MM.1S (cell line): Measurements from ENCODE around the gene MKRN2.

Source experiments
- DNase-seq: peaks from one replicate; pipeline ENCODE4 v3.0.0-alpha.2; 2015
- H2AFZ ChIP-seq: fragments of 300-600 bp; sonication (generic); 2 replicates; pipeline ENCODE4 v1.6.0; 2016; ENCODE audit warnings: antibody characterized with exemption, low read length
- H3F3A ChIP-seq: fragments of 300-600 bp; sonication (generic); 2 replicates; pipeline ENCODE4 v1.6.1; 2016; ENCODE audit warnings: mild to moderate bottlenecking, antibody characterized with exemption, low read length, moderate library complexity, mixed read lengths; ENCODE audit not compliant: insufficient read depth
- H3K27ac ChIP-seq: fragments of 300-600 bp; sonication (generic); 2 replicates; pipeline ENCODE4 v1.5.1; 2016; ENCODE audit warnings: mild to moderate bottlenecking, low read length
- H3K27me3 ChIP-seq: fragments of 300-600 bp; sonication (generic); replicated peaks from 2 replicates; pipeline ENCODE4 v1.6.0; 2016; ENCODE audit warnings: low read length; ENCODE audit not compliant: insufficient read depth
- H3K36me3 ChIP-seq: fragments of 300-600 bp; sonication (generic); replicated peaks from 2 replicates; pipeline ENCODE4 v1.6.1; 2016; ENCODE audit warnings: mild to moderate bottlenecking, low read length, mixed read lengths; ENCODE audit not compliant: insufficient read depth
- H3K4me1 ChIP-seq: fragments of 300-600 bp; sonication (generic); 2 replicates; pipeline ENCODE4 v1.6.1; 2016; ENCODE audit warnings: low read length, mixed read lengths
- H3K4me2 ChIP-seq: fragments of 300-600 bp; sonication (generic); 2 replicates; pipeline ENCODE4 v1.6.0; 2016; ENCODE audit warnings: low read depth, low read length
- H3K4me3 ChIP-seq: fragments of 300-600 bp; sonication (generic); 2 replicates; pipeline ENCODE4 v1.5.1; 2016; ENCODE audit warnings: low read length, mixed read lengths
- H3K79me2 ChIP-seq: fragments of 300-600 bp; sonication (generic); 2 replicates; pipeline ENCODE4 v1.6.1; 2016; ENCODE audit warnings: mixed run types, low read length, mixed read lengths
- H3K9ac ChIP-seq: fragments of 300-600 bp; sonication (generic); 2 replicates; pipeline ENCODE4 v1.6.1; 2016; ENCODE audit warnings: low read length, mixed read lengths
- H3K9me2 ChIP-seq: fragments of 300-600 bp; sonication (generic); replicated peaks from 2 replicates; pipeline ENCODE4 v1.6.1; 2016; ENCODE audit warnings: mild to moderate bottlenecking, low read length, mixed read lengths; ENCODE audit not compliant: insufficient read depth
- H3K9me3 ChIP-seq: fragments of 300-600 bp; sonication (generic); replicated peaks from 2 replicates; pipeline ENCODE4 v1.6.1; 2016; ENCODE audit warnings: mild to moderate bottlenecking, low read length, mixed read lengths; ENCODE audit not compliant: insufficient read depth
- H4K20me1 ChIP-seq: fragments of 300-600 bp; sonication (generic); 2 replicates; pipeline ENCODE4 v1.6.1; 2016; ENCODE audit warnings: mild to moderate bottlenecking, low read length, moderate library complexity, mixed read lengths; ENCODE audit not compliant: insufficient read depth
- CTCF ChIP-seq: fragments of 300-600 bp; sonication (generic); IDR thresholded peaks from 2 replicates; pipeline ENCODE4 v1.5.1; 2016; ENCODE audit warnings: antibody characterized with exemption, low read length, mixed read lengths
- EZH2 ChIP-seq: fragments of 300-600 bp; sonication (generic); optimal IDR thresholded peaks from 2 replicates; pipeline ENCODE3; 2017; ENCODE audit warnings: low read depth, mild to moderate bottlenecking, antibody characterized with exemption, low read length, mixed read lengths
- EZH2phosphoT487 ChIP-seq: fragments of 300-600 bp; sonication (generic); IDR thresholded peaks from 2 replicates; pipeline ENCODE4 v1.6.1; 2018; ENCODE audit warnings: antibody characterized with exemption, low read length

MKRN2 gene

DNA sequence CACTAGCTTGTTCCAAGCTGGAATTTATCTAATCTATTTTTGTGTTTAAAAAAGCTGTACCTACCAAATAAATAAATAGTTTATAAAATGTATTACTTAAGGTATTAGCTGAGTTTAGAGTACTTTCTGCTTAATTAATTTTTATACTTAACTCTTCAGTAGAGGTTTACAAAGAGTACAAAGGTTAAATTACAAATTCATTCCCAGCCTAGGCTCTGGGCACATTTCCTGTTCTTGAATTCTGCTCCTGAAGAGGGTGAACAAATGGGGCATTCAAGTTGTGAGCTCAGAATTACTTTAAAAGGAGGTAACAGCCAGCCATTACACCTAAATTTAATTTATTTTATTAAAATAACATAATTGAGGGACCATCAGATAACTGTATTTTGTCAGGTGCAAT, 26.4 kb downstream of the MKRN2 start:
- Histone ChIP-seq H3K4me2 (no peak overlapping the region), H3K36me3 (peaks cover 21% of the 10 kb centered on the region; the same call in 1 of the 2 replicates), H3K27me3 (no peaks in the 10 kb centered on the region), H3K9ac (no peak overlapping the region), H3K4me1 (no peaks in the 10 kb centered on the region), H3K79me2 (peaks cover 29% of the 10 kb centered on the region), H4K20me1 (no peaks in the 10 kb centered on the region; the same call in 1 of the 2 replicates), H2AFZ (no peak overlapping the region), H3K9me2 (no peaks in the 10 kb centered on the region), H3F3A (no peaks in the 10 kb centered on the region; the same call in 1 of the 2 replicates), H3K27ac (no peak overlapping the region), H3K9me3 (no peaks in the 10 kb centered on the region), H3K4me3 (no peak overlapping the region)
- no peak for DNase-seq
- no peak for TF ChIP-seq EZH2phosphoT487

DNA sequence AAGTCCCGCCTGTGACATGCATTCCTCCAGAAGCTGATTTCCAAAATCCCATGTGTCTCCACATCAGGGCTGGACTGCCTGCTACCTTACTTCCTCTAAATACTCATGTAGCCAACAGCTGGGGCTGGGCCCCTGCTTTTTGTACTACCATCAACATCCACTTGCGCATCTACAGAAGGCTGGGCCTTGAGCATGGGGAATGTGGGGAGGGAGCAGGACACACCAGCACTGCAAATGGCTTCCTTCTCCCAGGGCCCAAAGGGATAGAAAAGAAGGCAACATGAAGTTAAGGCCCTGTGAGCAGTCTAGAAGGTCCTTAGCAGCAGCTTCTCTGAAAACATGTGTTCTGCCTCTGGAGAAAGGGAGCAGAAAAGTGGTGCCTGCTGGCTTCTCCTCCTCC, 27.2 kb downstream of the MKRN2 start:
- H3K4me3 ChIP-seq = no peak overlapping the region
- no peaks in the 10 kb centered on the region for H3K9me3 ChIP-seq
- H3K4me2 ChIP-seq = no peak overlapping the region
- no peak overlapping the region for H2AFZ ChIP-seq
- H3F3A ChIP-seq = no peaks in the 10 kb centered on the region; the same call in 1 of the 2 replicates
- H3K27me3 ChIP-seq = no peaks in the 10 kb centered on the region
- H4K20me1 ChIP-seq = no peaks in the 10 kb centered on the region; the same call in 1 of the 2 replicates
- H3K9me2 ChIP-seq = no peaks in the 10 kb centered on the region
- H3K27ac ChIP-seq = no peak overlapping the region
- H3K36me3 ChIP-seq = peaks cover 22% of the 10 kb centered on the region; the same call in 1 of the 2 replicates
- TF ChIP-seq EZH2 (no peak), CTCF (no peak), EZH2phosphoT487 (no peak)
- DNase-seq = no peak
- no peak overlapping the region for H3K9ac ChIP-seq
- peaks cover 37% of the 10 kb centered on the region for H3K79me2 ChIP-seq
- no peaks in the 10 kb centered on the region for H3K4me1 ChIP-seq

- no peaks in the 10 kb centered on the region for H3K27me3 ChIP-seq
- H2AFZ ChIP-seq = no peak overlapping the region
- no peak for TF ChIP-seq EZH2phosphoT487
- no peak for TF ChIP-seq EZH2
- TF ChIP-seq CTCF = no peak
- H3K4me3 ChIP-seq = no peak overlapping the region
- H3K9me3 ChIP-seq = no peaks in the 10 kb centered on the region
- peaks cover 22% of the 10 kb centered on the region; the same call in 1 of the 2 replicates for H3K36me3 ChIP-seq
- H3K4me1 ChIP-seq = no peaks in the 10 kb centered on the region
- no peak for DNase-seq
- peaks cover 40% of the 10 kb centered on the region for H3K79me2 ChIP-seq
- no peak overlapping the region for H3K9ac ChIP-seq
- no peaks in the 10 kb centered on the region; the same call in 1 of the 2 replicates for H4K20me1 ChIP-seq
- H3K27ac ChIP-seq = no peak overlapping the region
- no peaks in the 10 kb centered on the region for H3K9me2 ChIP-seq
- H3K4me2 ChIP-seq = no peak overlapping the region
- no peaks in the 10 kb centered on the region; the same call in 1 of the 2 replicates for H3F3A ChIP-seq
Observed at GRCh38 chr3:12585181-12585580, 28.3 kb downstream of the MKRN2 start.

GRCh38 chr3:12585970-12586369, 29.1 kb downstream of the MKRN2 start:
- H3K79me2 ChIP-seq = peaks cover 44% of the 10 kb centered on the region
- no peak overlapping the region for H3K4me3 ChIP-seq
- no peaks in the 10 kb centered on the region; the same call in 1 of the 2 replicates for H4K20me1 ChIP-seq
- H3K9me2 ChIP-seq = no peaks in the 10 kb centered on the region
- no peak overlapping the region for H3K4me2 ChIP-seq
- H3K9me3 ChIP-seq = no peaks in the 10 kb centered on the region
- TF ChIP-seq EZH2phosphoT487 = no peak
- no peak for TF ChIP-seq CTCF
- no peak for TF ChIP-seq EZH2
- no peaks in the 10 kb centered on the region for H3K27me3 ChIP-seq
- H3K4me1 ChIP-seq = no peaks in the 10 kb centered on the region
- peaks cover 22% of the 10 kb centered on the region; the same call in 1 of the 2 replicates for H3K36me3 ChIP-seq
- no peak for DNase-seq
- no peaks in the 10 kb centered on the region; the same call in 1 of the 2 replicates for H3F3A ChIP-seq
- no peak overlapping the region for H2AFZ ChIP-seq
- no peak overlapping the region for H3K27ac ChIP-seq
- no peak overlapping the region for H3K9ac ChIP-seq
